Activated naive CD4-positive, alpha-beta T cell treated with anti-CD3 and anti-CD28 coated beads, Interleukin-2, amount 50 U/mL, for 16 hours (primary cell): ENCODE results near the gene PDE4D.

Experiments
- DNase-seq: peaks from one replicate; pipeline ENCODE4 v3.0.0-alpha.2; 2020

Gene PDE4D

GRCh38 chr5:59648949-59649921 lies 244.3 kb downstream of the PDE4D start:
- DNase-seq, result no peak

DNA sequence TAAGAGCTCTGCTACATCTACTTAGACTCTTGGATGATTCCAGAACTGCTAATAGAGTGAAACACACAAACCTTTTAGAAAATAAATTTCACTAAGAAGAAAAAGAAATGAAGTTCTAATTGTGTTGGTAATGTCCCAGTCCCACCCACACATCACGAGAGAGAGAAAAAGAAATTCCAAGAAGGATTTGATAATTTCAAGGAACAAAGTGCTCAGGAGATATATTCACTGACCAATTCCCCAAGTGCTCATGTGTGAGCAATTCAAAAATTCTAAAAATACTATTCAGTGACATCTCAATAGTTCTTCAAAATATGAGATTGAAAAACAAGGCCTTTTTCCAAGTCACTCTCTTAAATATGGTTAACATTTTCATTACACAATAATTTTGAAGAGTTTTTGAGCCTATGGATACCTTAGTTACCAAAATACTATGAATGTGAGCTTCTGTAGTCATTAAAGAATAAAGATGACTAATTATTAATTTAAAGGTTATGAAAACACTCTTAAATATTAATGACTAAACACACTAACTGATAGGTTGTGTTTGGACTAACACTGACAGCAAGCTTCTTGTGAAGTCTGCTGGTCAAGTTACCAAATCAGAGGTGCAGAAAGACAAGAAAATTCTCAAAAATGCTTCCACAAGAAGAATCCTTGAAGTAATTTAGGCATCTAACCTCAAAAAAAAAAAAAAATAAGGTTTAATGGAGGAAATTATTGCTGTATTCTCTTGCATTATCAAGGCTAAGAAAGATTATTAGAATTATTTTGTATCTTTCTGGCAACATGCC lies 245.3 kb downstream of the PDE4D start:
- DNase-seq, result no peak

DNA sequence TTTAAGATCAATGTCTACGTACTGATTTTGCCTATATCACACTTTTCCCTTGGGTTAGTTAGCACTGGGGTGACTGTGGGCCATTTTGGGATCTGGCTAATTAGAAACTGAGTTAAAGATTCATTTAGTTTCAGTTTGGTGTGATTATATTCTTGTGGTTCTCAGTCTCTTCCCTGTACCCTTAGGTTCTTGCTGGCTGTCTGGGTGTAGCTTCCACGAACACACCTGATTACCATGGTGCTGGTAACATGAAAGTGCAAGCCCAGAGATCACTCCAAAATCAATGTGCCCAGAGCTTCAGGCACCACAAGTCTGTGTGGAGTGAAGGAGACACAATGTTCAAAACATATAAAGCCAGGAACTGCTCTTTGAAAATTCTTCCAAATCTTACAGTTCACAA lies 248.1 kb downstream of the PDE4D start:
- DNase-seq, result no peak

DNA sequence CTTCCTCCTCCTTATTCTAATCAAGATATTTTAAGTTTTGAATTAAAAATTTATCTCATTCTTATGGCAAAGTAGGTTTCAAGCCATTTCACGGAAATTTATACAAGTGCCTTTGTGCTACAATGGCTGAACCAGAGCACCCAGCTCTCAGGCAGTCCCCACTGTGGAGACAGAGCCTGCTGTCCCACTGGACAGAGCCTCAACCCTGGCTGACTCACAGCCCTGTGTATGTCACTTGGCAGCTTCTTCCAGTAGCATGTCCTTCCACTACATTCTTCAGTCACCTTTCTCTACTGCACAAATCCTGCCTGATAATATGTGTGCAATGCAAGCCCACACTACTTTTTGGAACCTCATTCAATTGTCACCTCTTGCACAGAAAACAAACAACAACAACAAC lies 253.1 kb downstream of the PDE4D start:
- DNase-seq, result no peak

DNA sequence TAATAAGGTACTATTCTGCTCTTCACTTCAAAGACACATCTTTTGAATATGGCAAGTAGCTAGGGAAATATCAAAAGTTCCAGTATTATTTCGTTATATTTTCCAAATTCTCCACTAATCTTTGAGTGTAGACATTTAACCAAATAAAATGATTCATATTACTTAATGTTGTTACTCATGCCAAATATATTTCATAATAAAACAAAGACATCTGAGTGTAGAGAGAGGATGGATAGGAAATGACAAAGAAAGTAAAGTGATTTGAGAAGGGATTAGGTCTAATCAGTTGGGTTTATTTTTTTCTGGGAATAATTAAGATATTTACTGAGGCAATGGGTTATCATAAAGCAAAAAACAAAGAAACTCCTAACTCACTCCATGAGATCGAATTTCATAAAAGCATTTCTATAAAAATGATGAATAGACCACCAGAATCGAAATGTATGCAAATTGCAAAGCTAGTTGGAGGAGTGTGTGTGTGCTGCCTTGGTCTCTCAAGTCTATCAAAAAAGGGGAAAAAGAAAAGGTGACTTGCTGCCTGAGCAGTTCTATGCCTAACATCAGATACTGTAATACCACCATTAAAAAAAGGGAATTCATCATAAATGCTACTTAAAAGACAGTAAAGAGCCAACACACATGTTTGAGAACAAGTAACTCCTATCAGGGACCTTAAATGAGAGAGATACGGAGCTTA lies 255.5 kb downstream of the PDE4D start:
- DNase-seq, result no peak

- no peak for DNase-seq
Measured at GRCh38 chr5:59629561-59629960, 264.0 kb downstream of the PDE4D start.

- DNase-seq, result no peak
Measured at GRCh38 chr5:59628062-59628828, 265.3 kb downstream of the PDE4D start.

GRCh38 chr5:59624898-59625297 lies 268.6 kb downstream of the PDE4D start:
- no peak for DNase-seq

GRCh38 chr5:59622848-59623247 lies 270.7 kb downstream of the PDE4D start:
- DNase-seq, result no peak

DNA sequence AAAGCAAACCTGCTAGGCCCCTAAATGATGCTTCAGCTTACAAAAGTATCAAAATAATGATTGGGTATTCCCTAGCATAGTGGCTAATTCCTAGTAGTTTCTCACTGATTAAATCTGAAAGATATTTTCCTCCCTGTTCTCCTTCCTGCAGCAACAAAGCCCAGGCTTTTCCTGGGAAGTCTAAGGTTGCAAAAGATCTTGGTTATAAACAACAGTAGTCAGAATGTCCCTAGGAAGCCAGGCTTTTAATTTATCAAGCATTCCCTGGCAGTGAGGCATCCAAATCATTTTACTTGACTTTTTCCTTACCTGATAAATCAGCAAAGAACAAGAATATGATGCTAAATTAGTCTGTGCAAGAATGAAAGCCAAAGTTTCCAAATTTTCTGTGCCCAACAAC lies 272.0 kb downstream of the PDE4D start:
- no peak for DNase-seq

DNA sequence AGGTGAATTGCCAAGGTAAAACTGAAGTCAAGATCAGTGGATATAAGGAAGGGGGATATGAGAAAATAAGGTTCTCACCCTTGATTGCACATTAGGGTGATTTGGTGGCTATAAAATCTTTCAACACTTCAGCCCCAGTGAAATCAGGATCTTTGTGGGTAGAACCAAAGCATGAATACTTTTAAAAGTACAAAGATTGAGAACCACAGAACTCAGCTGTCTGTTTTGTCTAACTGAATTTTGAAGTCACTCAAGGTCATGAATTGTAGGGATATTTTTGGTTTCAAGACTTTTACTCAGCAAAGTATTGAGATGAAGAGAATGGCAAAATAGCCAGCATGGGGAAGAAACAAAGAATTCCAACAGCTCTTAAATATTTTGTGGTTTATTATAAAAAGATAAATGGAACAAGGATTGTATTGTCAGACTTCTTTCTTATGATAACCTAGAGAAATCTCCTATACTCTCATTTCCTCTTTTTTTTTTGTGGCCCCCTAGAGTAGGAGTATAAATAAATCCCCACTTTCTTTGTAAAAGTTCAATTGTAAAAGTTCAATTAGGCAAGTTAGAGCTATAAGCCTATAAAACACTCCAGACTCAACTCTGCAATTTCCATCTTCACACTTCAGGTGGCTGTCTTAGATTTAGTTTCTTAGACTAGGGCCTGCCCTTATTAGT lies 272.9 kb downstream of the PDE4D start:
- DNase-seq, result no peak

- no peak for DNase-seq
Measured at GRCh38 chr5:59618644-59619043, 274.9 kb downstream of the PDE4D start.

DNA sequence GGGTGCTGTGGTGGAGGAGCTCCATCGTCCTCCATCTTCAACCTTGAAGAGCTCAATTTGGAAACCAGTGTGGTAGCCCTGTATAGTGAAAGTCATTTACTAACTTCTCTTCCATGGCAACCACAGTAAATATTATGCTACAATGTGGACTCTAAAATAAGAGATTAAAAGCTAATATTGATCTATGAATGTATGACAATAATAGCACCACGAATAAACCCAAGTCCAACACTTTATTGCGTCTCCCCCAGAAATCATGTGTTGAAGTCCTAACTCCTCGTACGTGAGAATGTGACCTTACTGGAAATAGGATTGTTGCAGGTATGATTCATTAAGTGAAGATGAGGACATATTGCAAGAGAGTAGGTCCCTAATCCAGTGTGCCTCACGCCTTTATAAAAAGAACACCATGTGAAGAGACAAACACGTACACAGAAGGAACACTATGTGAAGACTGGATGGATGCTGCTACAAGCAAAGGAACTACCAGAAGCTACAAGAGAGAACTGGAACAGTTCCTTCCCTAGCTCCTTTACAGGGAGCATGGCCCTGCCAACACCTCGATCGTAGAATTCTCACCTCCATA lies 276.2 kb downstream of the PDE4D start:
- DNase-seq, result no peak

GRCh38 chr5:59616413-59616812 lies 277.1 kb downstream of the PDE4D start:
- no peak for DNase-seq

DNA sequence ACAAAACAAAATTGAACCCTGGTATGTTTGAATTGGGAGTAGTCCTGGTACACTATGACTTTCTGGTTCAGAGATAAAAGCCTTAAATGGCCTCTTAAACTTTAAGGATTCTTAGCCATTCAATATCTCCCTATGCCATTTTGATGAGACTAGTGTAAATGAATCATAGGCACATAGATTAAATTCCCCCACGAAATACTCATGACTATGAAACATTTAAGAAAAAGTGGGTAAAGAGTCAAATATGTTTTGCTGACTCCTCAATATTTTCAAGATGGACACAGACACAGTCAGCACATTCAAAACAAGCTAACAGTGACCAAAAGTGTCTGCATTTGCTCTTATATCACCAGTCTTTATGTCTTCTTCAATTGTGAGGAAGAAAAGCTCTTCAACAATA lies 278.3 kb downstream of the PDE4D start:
- no peak for DNase-seq

DNA sequence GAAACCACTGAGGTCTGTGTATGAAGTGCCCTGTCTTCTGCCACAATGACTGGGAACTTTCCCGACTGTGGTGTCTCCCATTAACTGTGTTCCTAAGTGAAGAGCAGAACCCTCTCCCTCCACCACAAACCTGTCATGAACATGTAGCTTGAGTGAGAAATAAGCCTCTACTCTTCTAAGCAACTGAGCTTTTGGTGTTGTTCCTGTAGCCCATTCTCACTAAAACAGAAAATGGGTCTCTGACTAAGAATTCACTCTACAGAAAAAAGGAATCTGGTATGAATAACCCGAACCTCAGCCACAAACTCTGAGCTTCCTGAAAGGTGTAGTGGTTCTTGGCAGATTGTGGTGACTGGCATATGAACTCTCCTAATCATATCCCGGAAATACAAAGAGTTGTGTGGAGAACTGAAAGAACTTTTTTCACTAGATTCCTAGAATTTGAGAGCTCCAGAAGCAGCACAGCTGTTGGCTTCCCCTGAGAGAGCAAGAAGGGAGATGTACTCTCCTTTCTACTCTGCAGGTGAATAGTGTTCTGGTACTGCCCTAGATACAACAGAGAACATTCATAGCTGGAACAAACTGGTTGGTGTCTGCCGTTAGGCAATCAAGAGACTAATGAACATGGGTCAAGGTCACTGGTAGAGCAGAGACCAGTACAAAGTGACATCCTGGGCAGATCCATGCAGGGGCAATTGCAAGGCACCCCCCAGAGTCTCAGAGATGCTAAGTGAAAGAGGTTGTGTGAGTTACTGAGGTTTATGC lies 283.8 kb downstream of the PDE4D start:
- DNase-seq, result no peak

DNA sequence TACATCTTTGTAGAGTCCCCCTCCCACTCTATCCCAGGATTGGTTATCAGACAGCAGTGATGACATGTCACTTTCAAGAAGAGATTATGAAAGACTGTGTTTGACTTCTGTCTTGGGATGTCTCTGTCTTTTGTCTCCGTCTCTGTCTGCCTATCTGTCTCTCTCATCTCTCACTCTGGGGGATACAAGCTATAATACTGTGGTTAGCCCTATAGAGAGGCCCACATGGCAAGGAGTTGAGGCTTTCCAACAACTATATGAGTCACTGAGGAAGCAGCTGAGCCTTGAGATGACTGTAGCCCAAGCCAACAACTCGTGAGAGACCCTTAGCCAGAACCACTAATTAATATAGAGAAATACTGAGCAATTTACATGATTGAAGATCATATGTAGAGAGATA lies 284.8 kb downstream of the PDE4D start:
- DNase-seq, result no peak

DNA sequence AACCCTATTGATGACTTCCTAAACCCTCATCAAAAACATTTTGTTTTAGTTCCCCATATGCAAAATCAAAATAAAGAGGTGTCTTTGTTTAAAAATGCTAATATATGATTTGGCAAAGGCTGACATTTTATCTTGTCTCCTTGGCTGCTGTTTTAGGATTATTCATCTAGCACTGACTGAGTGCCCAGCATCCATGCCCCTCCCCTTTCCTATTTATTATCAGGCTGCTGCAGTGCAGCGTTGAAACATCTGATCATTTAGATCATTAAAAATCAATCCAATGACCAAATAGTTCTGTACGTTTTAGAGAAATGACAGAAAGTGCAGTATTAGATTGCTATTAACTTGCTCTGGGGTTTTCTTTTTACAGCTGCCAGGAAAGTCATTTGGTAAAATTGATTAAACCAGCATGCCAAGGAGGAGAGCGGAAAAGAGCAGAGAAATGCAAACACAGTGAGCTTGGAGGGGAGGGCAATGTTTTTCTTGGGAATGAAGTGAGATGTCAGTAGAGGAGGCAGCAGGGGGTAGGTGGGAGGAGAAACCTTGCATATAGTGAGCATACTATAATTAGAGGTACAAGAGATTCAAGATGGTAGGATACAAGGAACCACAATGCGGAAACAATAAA lies 286.3 kb downstream of the PDE4D start:
- no peak for DNase-seq

DNA sequence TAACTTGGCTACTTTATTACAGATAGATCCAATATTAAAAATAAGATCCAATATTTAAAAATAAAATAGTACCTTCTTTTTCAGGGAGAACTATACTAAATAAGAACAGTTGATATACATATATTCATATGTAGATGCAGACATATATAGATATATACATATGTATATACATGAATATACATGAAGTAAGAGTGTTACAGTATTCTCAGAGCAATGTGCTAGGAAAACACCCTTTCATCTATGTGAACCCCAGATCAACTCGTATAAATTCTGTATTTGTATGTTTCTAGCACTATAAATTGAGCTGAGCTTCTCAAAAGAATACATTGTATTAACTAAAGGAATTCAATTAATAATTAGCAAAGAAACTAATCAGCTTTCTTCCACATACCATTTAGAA lies 287.6 kb downstream of the PDE4D start:
- DNase-seq, result no peak

DNA sequence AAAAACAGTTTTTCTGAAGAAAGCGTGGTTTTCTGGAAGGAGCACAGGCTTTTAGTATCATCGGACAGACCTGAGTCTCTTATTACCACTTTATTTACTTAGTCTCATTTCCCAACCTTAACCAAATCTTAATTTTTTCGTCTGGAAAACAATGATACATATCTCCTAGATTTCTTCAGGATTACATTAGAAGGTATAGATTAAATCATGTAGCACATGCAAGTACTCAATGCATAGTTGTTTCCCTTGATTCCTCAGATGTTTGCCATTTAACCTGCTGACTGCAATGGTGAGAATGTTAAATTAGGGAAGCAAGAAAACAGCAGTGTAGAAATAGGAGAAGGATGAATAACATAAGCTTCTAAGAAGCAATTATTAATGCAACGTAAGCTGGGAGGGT lies 289.4 kb downstream of the PDE4D start:
- no peak for DNase-seq
